Measurements from ENCODE around the gene ECHDC1.

ECHDC1 gene

GRCh38 chr6:127289934-127290333, 53.5 kb downstream of the ECHDC1 start:
- DNase-seq (ENCODE audit: low read depth), result no peak

GRCh38 chr6:127288705-127289104, 54.7 kb downstream of the ECHDC1 start:
- DNase-seq (ENCODE audit: low read depth), result no peak

GRCh38 chr6:127282184-127282583, 61.2 kb downstream of the ECHDC1 start:
- DNase-seq (ENCODE audit: low read depth), result no peak

- DNase-seq (ENCODE audit: low read depth), result no peak
Measured at GRCh38 chr6:127279815-127280214, 63.6 kb downstream of the ECHDC1 start.

- DNase-seq (ENCODE audit: low read depth), result no peak
Measured at GRCh38 chr6:127277878-127278843, 65.2 kb downstream of the ECHDC1 start.

- DNase-seq (ENCODE audit: low read depth), result no peak
Measured at GRCh38 chr6:127276331-127276730, 67.1 kb downstream of the ECHDC1 start.

GRCh38 chr6:127273499-127273898, 69.9 kb downstream of the ECHDC1 start:
- DNase-seq (ENCODE audit: low read depth), result no peak

- no peak for DNase-seq (ENCODE audit: low read depth)
Measured at GRCh38 chr6:127272576-127272975, 70.8 kb downstream of the ECHDC1 start.

- no peak for DNase-seq (ENCODE audit: low read depth)
Measured at GRCh38 chr6:127267646-127268625, 75.5 kb downstream of the ECHDC1 start.

- peak; percentile 15 for DNase-seq (ENCODE audit: low read depth)
Measured at GRCh38 chr6:127266892-127267645, 76.3 kb downstream of the ECHDC1 start.

- peak; percentile 56 for DNase-seq (ENCODE audit: low read depth)
Measured at GRCh38 chr6:127266178-127266891, 77.1 kb downstream of the ECHDC1 start, which contains the start of gene RNF146. Gene RNF146, plus strand, starts transcription at chr6:127266864. Its CDS starts 13,475 bp downstream, at chr6:127280339.

- no peak for DNase-seq (ENCODE audit: low read depth)
Measured at GRCh38 chr6:127263481-127263880, 79.9 kb downstream of the ECHDC1 start.

GRCh38 chr6:127262896-127263295, 80.5 kb downstream of the ECHDC1 start:
- DNase-seq (ENCODE audit: low read depth), result no peak

- DNase-seq (ENCODE audit: low read depth), result no peak
Measured at GRCh38 chr6:127255286-127255685, 88.1 kb downstream of the ECHDC1 start.

GRCh38 chr6:127249621-127250020, 93.8 kb downstream of the ECHDC1 start:
- no peak for DNase-seq (ENCODE audit: low read depth)

- no peak for DNase-seq (ENCODE audit: low read depth)
Measured at GRCh38 chr6:127247114-127248096, 96.0 kb downstream of the ECHDC1 start.

GRCh38 chr6:127243501-127243900, 99.9 kb downstream of the ECHDC1 start:
- no peak for DNase-seq (ENCODE audit: low read depth)

All from GM04503 (cell line).